ENCODE results near the gene TMEM150B.

DNA sequence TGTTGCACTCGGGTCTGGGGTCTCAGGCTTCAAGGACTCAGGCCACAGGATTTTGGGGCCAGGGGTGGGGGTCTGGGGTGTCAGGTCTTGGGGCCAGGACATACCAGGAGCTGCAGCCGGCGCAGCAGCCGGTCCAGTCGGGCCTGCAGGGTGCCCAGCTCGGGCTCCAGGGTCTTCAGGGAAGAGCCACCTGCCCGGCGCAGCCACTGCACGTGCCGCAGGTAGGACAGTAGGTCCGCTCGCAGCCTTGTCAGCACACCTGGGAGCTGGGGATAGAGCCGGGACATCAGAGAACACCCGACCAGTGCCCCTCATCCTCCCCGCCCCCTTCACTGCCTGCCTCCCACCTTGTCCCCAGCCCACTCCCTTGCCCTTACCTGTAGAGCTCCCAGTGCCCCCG lies 43.0 kb upstream of the TMEM150B start:
- TF ChIP-seq, protein P1, sequence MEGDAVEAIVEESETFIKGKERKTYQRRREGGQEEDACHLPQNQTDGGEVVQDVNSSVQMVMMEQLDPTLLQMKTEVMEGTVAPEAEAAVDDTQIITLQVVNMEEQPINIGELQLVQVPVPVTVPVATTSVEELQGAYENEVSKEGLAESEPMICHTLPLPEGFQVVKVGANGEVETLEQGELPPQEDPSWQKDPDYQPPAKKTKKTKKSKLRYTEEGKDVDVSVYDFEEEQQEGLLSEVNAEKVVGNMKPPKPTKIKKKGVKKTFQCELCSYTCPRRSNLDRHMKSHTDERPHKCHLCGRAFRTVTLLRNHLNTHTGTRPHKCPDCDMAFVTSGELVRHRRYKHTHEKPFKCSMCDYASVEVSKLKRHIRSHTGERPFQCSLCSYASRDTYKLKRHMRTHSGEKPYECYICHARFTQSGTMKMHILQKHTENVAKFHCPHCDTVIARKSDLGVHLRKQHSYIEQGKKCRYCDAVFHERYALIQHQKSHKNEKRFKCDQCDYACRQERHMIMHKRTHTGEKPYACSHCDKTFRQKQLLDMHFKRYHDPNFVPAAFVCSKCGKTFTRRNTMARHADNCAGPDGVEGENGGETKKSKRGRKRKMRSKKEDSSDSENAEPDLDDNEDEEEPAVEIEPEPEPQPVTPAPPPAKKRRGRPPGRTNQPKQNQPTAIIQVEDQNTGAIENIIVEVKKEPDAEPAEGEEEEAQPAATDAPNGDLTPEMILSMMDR (IDR thresholded peaks at IDR 0.05) = no peak
- TF ChIP-seq POLR2A (IDR thresholded peaks at IDR 0.05) = no peak
